ENCODE measurements around the gene VIPR2.

Gene VIPR2

DNA sequence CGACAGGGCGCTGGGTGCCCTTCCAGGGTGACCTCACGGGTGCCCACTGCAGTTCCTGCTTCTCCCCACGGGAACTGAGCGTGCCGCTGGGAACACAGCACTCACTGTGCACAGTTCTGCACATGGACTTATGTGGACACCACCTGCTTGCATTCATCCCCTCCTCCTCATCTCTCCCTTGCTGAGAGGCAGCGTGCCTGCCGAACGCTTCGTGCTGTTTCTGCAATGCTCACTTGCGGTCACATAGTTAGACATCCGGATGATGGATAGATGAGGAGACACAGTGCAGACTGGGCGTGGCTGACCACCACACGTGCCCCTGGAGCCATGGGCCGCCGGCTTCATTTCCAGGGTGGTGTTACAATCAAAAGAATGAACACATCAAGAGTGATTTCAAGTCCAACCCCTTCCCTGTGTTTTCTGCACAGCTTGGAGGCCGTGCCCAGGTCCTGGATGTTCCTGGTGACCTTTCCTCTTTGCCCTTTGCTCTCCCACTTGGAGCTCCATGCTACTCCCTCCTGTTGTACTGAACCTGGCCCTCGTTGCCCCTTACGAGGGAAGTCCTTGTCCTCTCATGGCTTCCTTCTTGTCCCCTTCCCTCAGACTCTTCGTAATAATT, 119.4 kb downstream of the VIPR2 start:
- no peak for DNase-seq (ENCODE audit: extremely low read depth, low read depth)
- TF ChIP-seq, protein P1, sequence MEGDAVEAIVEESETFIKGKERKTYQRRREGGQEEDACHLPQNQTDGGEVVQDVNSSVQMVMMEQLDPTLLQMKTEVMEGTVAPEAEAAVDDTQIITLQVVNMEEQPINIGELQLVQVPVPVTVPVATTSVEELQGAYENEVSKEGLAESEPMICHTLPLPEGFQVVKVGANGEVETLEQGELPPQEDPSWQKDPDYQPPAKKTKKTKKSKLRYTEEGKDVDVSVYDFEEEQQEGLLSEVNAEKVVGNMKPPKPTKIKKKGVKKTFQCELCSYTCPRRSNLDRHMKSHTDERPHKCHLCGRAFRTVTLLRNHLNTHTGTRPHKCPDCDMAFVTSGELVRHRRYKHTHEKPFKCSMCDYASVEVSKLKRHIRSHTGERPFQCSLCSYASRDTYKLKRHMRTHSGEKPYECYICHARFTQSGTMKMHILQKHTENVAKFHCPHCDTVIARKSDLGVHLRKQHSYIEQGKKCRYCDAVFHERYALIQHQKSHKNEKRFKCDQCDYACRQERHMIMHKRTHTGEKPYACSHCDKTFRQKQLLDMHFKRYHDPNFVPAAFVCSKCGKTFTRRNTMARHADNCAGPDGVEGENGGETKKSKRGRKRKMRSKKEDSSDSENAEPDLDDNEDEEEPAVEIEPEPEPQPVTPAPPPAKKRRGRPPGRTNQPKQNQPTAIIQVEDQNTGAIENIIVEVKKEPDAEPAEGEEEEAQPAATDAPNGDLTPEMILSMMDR (IDR thresholded peaks at IDR 0.05; ENCODE audit: low read depth, low read length, missing control alignments): no peak
- no peak overlapping the region for H3K4me3 ChIP-seq (replicated peaks; ENCODE audit: low read depth, low read length)

- DNase-seq (ENCODE audit: extremely low read depth, low read depth): no peak
- H3K4me3 ChIP-seq (replicated peaks; ENCODE audit: low read depth, low read length): no peak overlapping the region
- TF ChIP-seq, protein P1 (IDR thresholded peaks at IDR 0.05; ENCODE audit: low read depth, low read length, missing control alignments): no peak
Observed at GRCh38 chr7:159024280-159024951, 120.3 kb downstream of the VIPR2 start.

- no peak for DNase-seq (ENCODE audit: extremely low read depth, low read depth)
- no peak overlapping the region for H3K4me3 ChIP-seq (replicated peaks; ENCODE audit: low read depth, low read length)
- TF ChIP-seq, protein P1 (IDR thresholded peaks at IDR 0.05; ENCODE audit: low read depth, low read length, missing control alignments): no peak
Observed at GRCh38 chr7:159023746-159024145, 120.9 kb downstream of the VIPR2 start.

DNA sequence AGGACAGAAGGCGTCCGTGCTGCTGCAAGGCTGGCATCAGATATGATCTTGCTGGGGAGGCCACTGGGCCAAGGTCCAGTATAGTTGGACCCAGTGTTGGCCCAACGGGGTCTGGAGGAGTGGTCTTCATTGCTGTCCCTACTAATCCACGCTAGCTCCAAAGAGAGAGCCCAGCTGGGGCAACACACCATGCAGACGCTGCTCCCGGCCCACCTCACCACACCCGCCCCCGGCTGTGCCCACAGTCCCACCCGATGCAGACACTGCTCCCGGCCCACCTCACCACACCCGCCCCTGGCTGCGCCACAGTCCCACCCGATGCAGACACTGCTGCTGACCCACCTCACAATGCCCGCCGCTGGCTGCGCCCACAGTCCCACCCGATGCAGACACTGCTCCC, 121.5 kb downstream of the VIPR2 start:
- H3K4me3 ChIP-seq (replicated peaks; ENCODE audit: low read depth, low read length): no peak overlapping the region
- TF ChIP-seq, protein P1 (IDR thresholded peaks at IDR 0.05; ENCODE audit: low read depth, low read length, missing control alignments): no peak
- no peak for DNase-seq (ENCODE audit: extremely low read depth, low read depth)

GRCh38 chr7:159022238-159022993, 122.3 kb downstream of the VIPR2 start:
- TF ChIP-seq, protein P1 (IDR thresholded peaks at IDR 0.05; ENCODE audit: low read depth, low read length, missing control alignments): no peak
- DNase-seq (ENCODE audit: extremely low read depth, low read depth): no peak
- no peak overlapping the region for H3K4me3 ChIP-seq (replicated peaks; ENCODE audit: low read depth, low read length)

DNA sequence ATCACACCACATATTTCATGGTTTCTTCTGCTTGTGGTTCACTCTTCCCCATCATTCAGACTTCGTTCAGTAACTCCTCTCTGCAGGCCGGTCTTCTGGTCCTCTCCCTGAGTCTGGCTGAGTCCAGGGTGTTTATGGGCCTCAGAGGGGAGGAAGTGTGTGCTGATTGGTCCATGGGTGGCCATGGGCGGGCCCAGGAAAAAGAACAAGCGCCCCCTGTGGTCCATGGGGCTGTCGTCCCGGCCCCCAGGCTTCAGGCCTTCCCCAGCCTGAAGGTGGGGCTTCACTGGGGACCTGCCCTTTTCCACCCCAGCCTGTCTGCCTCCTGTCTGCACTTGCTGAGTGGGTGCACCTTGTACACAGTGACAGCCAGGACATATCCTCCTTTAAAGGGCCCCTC, 123.7 kb downstream of the VIPR2 start:
- TF ChIP-seq, protein P1 (IDR thresholded peaks at IDR 0.05; ENCODE audit: low read depth, low read length, missing control alignments): no peak
- no peak overlapping the region for H3K4me3 ChIP-seq (replicated peaks; ENCODE audit: low read depth, low read length)
- no peak for DNase-seq (ENCODE audit: extremely low read depth, low read depth)

Measured in HFF-Myc (cell line).